SHP77 (cell line): ENCODE measurements around the gene LEFTY2.
"Not testable (repeated sequence)": the region's sequence is repeated elsewhere in the genome, so short reads cannot be mapped to it uniquely, and the experiment has no call there.

Experiments used
- DNase-seq, 2 experiments: peaks; one replicate each; lab custom pipeline; 2025; lab: John Stamatoyannopoulos, UW

LEFTY2 gene

GRCh38 chr1:225899044-225899925, 41.7 kb downstream of the LEFTY2 start:
- DNase-seq, result no peak

GRCh38 chr1:225897595-225898514, 43.2 kb downstream of the LEFTY2 start:
- no peak for DNase-seq

- DNase-seq, result peak in 1 of 2 experiments; percentile 17
These were observed 44.0 kb downstream of the LEFTY2 start for GRCh38 chr1:225896937-225897549.

- DNase-seq, result no peak
These were observed 44.5 kb downstream of the LEFTY2 start for GRCh38 chr1:225896494-225896893.

GRCh38 chr1:225892307-225892706, 48.7 kb downstream of the LEFTY2 start:
- no peak for DNase-seq

GRCh38 chr1:225891229-225891972, 49.6 kb downstream of the LEFTY2 start:
- no peak for DNase-seq

- DNase-seq, result no peak
These were observed 50.4 kb downstream of the LEFTY2 start for GRCh38 chr1:225890346-225891228.

- no peak for DNase-seq
These were observed 51.3 kb downstream of the LEFTY2 start for GRCh38 chr1:225889743-225890142.

GRCh38 chr1:225888898-225889601, 52.0 kb downstream of the LEFTY2 start, which contains the start of gene LEFTY1:
Gene LEFTY1, minus strand, starts transcription at chr1:225889146. Its CDS starts 80 bp downstream, at chr1:225889066.
- no peak for DNase-seq

- DNase-seq, result no peak
These were observed 52.6 kb downstream of the LEFTY2 start for GRCh38 chr1:225888289-225888897.

GRCh38 chr1:225887554-225888288, 53.3 kb downstream of the LEFTY2 start:
- not testable (repeated sequence) for DNase-seq

- DNase-seq, result no peak
These were observed 54.0 kb downstream of the LEFTY2 start for GRCh38 chr1:225887030-225887314.
